ENCODE measurements around the gene CFAP74.

The CFAP74 gene

GRCh38 chr1:1928231-1929101 is 75.1 kb downstream of the CFAP74 start:
- H3K27ac ChIP-seq, result no peak overlapping the region
- no peak for DNase-seq
- TF ChIP-seq CTCF (IDR thresholded peaks at IDR 0.05; ENCODE audit: low read depth, low read length), result no peak
- H3K9me3 ChIP-seq (ENCODE audit: severe bottlenecking), result no peaks in the 10 kb centered on the region
- no peak overlapping the region for H3K4me3 ChIP-seq (ENCODE audit: low read depth, low read length)
- no peaks in the 10 kb centered on the region for H3K27me3 ChIP-seq (ENCODE audit: insufficient read depth, low read depth, severe bottlenecking)
- H3K36me3 ChIP-seq, result no peaks in the 10 kb centered on the region

GRCh38 chr1:1927751-1928150 is 75.8 kb downstream of the CFAP74 start:
- no peaks in the 10 kb centered on the region for H3K27me3 ChIP-seq (ENCODE audit: insufficient read depth, low read depth, severe bottlenecking)

GRCh38 chr1:1926886-1927660 is 76.5 kb downstream of the CFAP74 start:
- H3K36me3 ChIP-seq, result no peaks in the 10 kb centered on the region
- no peak overlapping the region for H3K27ac ChIP-seq
- no peaks in the 10 kb centered on the region for H3K27me3 ChIP-seq (ENCODE audit: insufficient read depth, low read depth, severe bottlenecking)
- H3K9me3 ChIP-seq (ENCODE audit: severe bottlenecking), result no peaks in the 10 kb centered on the region
- peak; percentile 6 for DNase-seq
- TF ChIP-seq CTCF (IDR thresholded peaks at IDR 0.05; ENCODE audit: low read depth, low read length), result no peak
- H3K4me3 ChIP-seq (ENCODE audit: low read depth, low read length), result no peak overlapping the region

More at GRCh38 chr1:1927751-1928150, 75.8 kb downstream of the CFAP74 start:
- Histone ChIP-seq H3K4me3 (ENCODE audit: low read depth, low read length) (no peak overlapping the region), H3K27ac (no peak overlapping the region), H3K36me3 (no peaks in the 10 kb centered on the region), H3K9me3 (ENCODE audit: severe bottlenecking) (no peaks in the 10 kb centered on the region)
- no peak for DNase-seq
- TF ChIP-seq CTCF (IDR thresholded peaks at IDR 0.05; ENCODE audit: low read depth, low read length), result no peak

GRCh38 chr1:1926346-1926811 is 77.2 kb downstream of the CFAP74 start:
- Histone ChIP-seq H3K9me3 (ENCODE audit: severe bottlenecking) (no peaks in the 10 kb centered on the region), H3K27me3 (ENCODE audit: insufficient read depth, low read depth, severe bottlenecking) (no peaks in the 10 kb centered on the region), H3K4me3 (ENCODE audit: low read depth, low read length) (no peak overlapping the region), H3K36me3 (no peaks in the 10 kb centered on the region), H3K27ac (no peak overlapping the region)
- peak; percentile 6 for DNase-seq
- no peak for TF ChIP-seq CTCF (IDR thresholded peaks at IDR 0.05; ENCODE audit: low read depth, low read length)

GRCh38 chr1:1925437-1926345 is 77.9 kb downstream of the CFAP74 start:
- Histone ChIP-seq H3K9me3 (ENCODE audit: severe bottlenecking) (no peaks in the 10 kb centered on the region), H3K27ac (no peak overlapping the region), H3K4me3 (ENCODE audit: low read depth, low read length) (no peak overlapping the region), H3K36me3 (no peaks in the 10 kb centered on the region), H3K27me3 (ENCODE audit: insufficient read depth, low read depth, severe bottlenecking) (no peaks in the 10 kb centered on the region)
- peak; percentile 8 for DNase-seq
- TF ChIP-seq CTCF (IDR thresholded peaks at IDR 0.05; ENCODE audit: low read depth, low read length), result no peak
